Activated CD4-positive, alpha-beta T cell treated with anti-CD3 and anti-CD28 coated beads, Interleukin-2, amount 50 U/mL, for 1 hour (primary cell): Measurements from ENCODE around the gene CCDC85B.

ENCODE experiments used
- DNase-seq: peaks from one replicate; pipeline ENCODE4 v3.0.0-alpha.2; 2020

Gene CCDC85B

DNA sequence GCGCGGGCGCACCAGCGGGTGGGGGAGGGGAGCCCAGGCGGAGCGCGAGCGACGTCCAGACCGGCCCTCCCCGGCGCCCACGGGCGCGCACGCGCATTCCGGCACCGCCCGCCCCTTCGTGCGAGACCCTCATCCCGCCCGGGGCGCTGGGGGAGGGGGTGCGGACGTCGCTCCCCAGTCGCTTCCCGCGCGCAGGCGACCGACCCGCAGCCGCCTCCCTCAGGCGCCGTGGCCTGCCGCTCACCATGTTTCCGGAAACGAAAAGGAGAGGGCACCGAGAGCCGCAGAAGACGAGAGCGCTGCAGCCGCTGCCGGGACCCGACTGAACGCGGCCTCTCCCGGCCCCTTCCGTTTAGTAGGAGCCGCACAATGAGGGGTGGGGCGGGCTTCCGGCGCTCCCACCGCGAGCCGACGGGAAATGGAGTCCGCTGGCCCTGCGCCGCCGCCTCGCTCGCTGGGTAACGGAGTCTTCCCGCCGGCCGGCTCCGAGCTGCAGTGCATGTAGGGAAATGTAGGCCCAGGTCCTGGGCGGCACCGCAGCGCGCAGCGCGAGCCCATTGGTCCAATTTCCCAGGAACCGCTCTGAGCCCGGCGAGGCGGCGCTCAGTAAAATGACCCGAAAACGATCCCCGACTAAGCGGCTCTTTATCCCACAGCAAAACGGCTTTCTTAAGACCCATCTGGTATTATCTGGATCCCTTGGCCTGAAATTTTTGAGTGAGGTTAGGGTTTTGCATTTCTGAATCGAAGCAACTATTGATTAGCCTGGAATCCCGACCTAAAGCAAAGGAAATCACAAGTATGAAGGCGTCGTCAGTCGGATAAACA is 32.4 kb upstream of the CCDC85B start, which contains the start of gene CFL1:
TSS of gene CFL1 (minus strand) at position 328 of the 828 bp plus-strand sequence. CDS start at position 247, 81 bp downstream.
- peak; percentile 97 for DNase-seq

- no peak for DNase-seq
Observed at GRCh38 chr11:65858681-65859087, 31.8 kb upstream of the CCDC85B start.

DNA sequence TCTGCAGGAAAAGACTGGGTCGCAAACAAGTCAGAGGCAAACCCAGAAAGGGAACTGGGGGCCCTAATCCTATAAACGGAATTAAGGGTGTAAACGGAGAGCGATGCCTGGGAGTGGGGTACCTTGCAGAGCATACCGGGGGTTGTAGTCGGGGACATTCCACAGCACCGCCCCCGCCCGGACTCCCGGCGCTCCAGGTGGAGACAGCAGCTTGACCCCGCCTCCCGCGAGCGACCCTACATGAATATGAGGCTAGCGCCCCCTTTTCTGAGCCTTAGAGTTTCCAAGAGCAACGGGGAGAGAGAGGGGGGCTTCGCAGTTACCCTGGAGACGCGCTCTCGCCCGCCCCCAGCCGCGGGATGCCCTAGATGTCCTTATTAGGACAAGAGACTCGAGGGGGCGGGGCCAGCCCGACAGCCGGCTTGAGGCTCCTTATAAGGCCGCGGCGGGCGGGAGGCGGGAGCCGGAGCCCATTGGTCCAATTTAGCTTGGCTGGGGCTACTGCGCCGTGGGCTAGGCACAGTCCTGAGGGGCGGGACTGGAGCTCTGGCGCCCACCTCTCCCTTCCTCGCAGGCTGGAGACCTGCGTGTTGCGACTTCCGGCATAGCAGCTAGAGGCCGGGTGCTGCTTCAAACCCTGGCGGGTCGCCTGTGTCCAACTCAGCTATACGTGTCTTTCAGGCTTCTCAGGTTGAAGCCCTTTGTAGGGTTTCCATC is 31.2 kb upstream of the CCDC85B start:
- DNase-seq = peak; percentile 96

- DNase-seq = no peak
Observed at GRCh38 chr11:65859812-65860277, 30.6 kb upstream of the CCDC85B start.

DNA sequence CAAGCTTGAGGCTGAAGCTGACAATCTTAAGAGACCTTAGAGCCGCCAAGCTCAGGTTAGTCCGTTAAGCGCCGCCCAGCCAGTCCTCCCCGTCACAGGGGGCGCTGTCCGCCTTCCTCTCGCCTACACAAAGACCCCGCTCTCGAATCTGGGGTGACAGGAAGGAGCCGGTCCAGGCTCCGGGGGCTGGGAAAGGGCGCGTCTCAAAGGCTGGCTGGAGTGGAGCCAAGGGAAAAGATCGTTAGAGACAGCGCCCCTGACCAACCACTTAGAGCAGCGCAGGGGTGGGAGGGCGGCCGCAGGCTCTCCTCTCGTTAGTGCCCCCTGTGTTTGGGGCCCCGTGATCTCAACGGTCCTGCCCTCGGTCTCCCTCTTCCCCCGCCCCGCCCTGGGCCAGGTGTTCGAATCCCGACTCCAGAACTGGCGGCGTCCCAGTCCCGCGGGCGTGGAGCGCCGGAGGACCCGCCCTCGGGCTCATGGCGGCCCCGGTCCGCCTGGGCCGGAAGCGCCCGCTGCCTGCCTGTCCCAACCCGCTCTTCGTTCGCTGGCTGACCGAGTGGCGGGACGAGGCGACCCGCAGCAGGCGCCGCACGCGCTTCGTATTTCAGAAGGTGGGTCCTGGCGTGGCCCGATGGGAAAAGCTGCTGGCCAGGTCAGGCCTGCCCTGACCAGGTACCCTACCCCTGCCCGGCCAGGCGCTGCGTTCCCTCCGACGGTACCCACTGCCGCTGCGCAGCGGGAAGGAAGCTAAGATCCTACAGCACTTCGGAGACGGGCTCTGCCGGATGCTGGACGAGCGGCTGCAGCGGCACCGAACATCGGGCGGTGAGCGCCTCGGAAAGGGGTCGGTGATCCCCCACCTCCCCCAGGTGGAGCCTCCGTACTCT is 30.0 kb upstream of the CCDC85B start, which contains the start of gene MUS81:
TSS of gene MUS81 (plus strand) at position 156 of the 887 bp plus-strand sequence. CDS start at position 477, 321 bp downstream.
- DNase-seq = peak; percentile 98

GRCh38 chr11:65861165-65861505 is 29.3 kb upstream of the CCDC85B start:
- no peak for DNase-seq

DNA sequence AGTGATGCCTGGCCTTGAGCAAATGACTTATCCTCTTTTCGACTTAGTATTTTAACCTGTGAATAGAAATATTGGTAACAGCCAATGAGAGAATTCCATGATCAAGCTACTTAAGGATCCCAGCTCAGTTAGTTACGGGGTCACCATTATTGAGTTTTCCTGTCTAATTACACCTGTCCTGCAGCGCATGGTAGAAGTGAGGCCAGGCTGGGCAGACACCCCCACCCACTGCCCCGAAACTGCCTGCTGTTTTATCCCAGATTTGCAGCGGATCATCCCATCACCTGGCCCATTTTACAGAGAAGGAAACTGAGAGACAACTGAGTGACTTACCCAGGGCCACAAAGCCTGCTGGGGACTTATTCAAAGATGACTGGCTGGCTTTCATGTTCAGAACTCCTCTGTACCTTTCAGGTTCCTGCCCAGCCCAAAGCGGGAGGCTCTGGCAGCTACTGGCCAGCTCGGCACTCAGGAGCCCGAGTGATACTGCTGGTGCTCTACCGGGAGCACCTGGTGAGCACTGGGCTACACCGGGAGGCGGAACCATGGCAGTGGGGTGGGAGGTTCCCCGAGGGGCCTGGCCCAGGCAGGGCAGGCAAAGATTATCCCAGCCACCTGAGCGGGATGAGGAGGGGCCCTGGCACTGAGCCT is 28.8 kb upstream of the CCDC85B start:
- DNase-seq = no peak

DNA sequence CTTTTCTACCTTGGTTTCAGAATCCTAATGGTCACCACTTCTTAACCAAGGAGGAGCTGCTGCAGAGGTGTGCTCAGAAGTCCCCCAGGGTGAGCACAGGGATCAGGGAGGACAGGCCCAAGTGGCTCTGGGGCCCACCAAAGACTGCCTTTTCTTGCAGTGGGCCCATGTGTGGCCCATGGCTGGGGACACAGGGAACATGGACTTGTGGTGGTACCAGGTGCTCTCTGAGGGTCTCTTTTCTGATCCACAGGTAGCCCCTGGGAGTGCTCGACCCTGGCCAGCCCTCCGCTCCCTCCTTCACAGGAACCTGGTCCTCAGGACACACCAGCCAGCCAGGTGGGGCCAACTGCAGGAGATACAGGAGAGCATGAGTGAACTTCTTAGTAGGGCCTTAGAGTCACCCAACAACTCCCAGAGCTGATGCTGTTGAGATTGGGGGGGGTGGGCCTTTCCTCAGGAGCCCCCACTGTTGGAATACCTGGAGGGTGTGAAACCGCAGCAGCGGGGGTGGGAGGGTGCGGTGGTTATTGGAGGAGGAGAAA is 28.2 kb upstream of the CCDC85B start:
- no peak for DNase-seq

- DNase-seq = no peak
Observed at GRCh38 chr11:65862941-65863888, 27.3 kb upstream of the CCDC85B start.

DNA sequence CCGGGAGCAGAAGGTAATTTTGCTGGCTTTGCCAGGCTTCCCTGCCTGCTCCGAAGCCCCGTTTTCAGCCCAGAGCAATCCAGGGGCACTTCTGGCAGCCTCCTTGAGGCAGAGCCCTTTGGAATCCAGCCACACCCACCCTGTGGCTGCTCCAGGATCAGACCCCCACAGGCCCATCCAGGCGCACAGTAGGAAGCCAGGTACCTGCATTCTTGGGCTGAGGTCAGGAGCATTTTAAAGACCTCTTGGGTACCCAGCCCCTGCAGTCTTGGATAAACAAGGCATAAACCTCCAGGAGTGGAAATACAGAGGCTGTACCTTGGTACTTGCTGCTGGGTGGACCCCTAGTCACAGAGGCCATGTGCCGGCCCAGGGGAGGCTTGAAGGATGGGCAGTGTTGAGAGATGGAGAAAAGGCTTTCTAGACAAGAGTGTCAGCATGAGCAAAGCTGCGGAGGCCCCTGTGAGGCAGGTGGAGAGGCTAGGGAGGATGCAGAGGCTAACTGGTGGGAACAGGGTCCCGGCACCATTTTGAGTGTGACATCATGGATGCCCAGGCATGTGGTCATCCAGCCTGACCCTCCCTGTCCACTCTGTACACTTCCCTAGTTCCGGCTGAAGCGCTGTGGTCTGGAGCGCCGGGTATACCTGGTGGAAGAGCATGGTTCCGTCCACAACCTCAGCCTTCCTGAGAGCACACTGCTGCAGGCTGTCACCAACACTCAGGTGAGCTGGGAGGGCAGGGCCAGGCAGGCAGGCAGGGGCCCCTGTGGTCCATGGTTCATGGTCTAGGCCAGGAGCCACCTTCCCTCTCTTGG is 26.4 kb upstream of the CCDC85B start:
- DNase-seq = no peak

- no peak for DNase-seq
Observed at GRCh38 chr11:65864706-65865471, 25.6 kb upstream of the CCDC85B start.

DNA sequence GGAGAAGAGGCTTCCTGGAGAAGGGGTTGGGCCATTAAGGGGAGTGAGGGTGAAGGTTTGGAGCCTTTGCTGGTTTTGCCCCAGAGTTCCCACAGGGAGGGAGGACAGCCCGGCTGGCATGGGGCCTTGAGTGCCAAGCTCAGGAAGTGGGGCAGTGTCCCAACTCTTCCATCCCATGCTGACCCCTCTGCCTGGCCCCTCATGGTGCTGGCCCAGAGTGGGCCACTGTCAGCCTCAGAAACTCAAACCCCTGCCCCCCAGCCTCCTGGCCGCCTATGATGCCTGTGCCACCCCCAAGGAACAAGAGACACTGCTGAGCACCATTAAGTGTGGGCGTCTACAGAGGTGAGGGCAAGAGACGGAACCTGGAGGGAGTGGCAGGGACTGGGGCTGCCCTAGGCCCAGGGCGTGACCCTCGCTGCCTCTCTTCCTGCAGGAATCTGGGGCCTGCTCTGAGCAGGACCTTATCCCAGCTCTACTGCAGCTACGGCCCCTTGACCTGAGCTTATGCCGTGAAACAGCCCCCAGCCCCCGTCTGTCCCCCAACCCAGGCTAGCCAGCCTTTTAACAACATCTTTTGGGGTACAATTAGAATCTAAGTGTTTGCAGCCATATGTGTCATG is 24.8 kb upstream of the CCDC85B start:
- no peak for DNase-seq

DNA sequence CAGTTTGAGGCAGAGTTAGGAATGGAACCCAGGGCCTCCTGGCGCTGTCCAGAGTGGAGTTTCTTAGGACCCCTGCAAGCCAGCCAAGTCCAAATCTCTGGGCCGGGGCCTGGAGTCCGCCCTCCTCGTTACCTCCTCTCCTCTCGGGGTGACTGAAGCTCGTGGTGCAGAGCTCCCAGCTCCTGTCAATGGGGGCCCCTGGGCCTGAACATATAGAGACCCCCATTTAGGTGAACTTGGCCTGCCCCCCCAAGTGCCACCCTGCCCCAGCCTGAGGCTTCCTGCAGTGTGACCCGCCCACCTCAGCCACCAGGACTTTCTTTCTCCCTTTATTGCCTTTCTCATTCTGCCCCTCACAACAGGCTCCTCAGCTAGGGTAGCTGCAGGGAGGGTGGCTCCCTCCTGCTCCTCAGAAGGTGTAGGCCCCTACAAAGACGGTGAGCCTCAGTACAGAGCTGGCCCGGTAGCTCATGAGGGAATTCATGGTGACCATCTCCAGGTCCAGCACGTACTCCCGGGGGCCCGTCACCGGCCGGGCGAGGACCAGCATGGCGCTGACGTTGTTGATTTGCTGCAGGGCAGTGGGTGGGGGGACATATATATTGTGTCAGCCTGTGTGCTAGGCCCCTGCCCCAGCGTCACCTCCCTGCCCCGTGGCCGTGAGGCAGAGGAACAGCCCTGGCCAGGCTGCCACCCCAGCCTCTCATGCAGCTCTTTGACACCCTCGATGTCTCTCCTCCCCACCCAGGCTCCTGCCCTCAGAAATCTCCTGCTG is 23.8 kb upstream of the CCDC85B start:
- no peak for DNase-seq

- DNase-seq = no peak
Observed at GRCh38 chr11:65867284-65868071, 23.0 kb upstream of the CCDC85B start.

DNA sequence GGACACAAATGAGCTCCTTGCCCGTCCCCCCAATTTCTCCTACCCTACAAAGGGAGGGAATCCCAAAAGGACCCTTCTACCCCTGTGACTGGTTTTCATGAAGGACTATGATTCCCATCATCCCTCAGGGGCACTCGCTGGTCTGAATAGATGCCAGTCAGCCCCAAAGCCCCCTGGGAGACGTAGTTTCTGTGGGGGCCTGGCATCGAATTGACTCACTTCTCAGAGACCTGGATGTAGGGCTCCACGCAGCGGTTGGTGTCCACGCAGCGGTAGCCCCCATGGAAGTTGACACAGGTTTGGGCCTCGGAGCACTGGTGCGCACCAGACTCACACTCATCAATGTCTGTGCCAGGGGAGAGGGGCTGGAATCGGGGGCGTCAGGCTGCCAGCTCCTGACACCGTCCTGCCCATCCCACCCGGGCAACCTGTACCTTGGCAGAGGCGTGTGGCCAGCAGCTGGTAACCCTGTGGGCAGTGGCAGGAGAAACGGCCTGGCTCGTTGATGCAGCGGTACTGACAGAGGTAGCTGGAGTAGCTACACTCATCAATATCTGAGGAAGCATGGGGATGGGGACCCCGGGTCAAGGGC is 22.3 kb upstream of the CCDC85B start:
- DNase-seq = peak; percentile 26

DNA sequence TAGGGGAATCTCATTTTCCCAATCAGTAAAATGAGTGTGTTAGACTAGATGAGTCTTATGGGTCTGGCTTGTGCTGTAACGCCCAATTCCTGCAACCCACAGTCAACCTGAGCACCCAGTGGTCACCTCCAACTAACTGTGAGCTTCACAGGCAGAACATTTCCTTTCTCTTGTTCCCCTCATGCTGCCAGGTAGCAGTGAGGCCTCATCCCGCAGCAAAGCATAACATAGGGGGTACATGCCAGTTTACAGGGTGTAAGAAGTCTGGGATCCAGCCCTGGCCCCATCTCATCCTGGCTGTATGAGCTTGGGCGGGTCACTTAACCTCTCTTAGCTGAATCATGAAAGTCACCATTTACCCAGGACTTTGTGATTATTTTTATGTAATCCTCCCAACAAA is 21.6 kb upstream of the CCDC85B start:
- no peak for DNase-seq
